Measurements from ENCODE around the gene SLC22A2. TPM values are rescaled to one million over a fixed set of nuclear protein-coding genes. Genes with fewer than 3 reads are reported as not detected.

Gene SLC22A2
- total and polyA plus RNA-seq, 2 donors (not counting 1 experiment from before 2014, with no cell fraction given), result not detected

- peak in 1 of 2 donors; percentile 5 for DNase-seq (ENCODE audit: low read depth in 2 of 2)
- no peak overlapping the region for H3K4me3 ChIP-seq (replicated peaks in 1 of 4; ENCODE audit: control extremely low read depth in 1 of 4, insufficient read depth in 1 of 4, low read depth in 3 of 4, low read length in 4 of 4)
Measured at GRCh38 chr6:160275511-160276003, 16.9 kb upstream of the SLC22A2 start.

GRCh38 chr6:160274871-160275510, 16.4 kb upstream of the SLC22A2 start:
- no peaks in the 10 kb centered on the region for H3K36me3 ChIP-seq (ENCODE audit: control insufficient read depth, insufficient read depth, low read length)
- H4K20me1 ChIP-seq (ENCODE audit: control insufficient read depth, extremely low read depth, insufficient read depth, low read length), result no peaks in the 10 kb centered on the region
- H3K4me2 ChIP-seq (ENCODE audit: extremely low read depth, insufficient read depth, low read length), result no peak overlapping the region
- no peaks in the 10 kb centered on the region for H3K9me3 ChIP-seq (ENCODE audit: control insufficient read depth, insufficient read depth, low read depth, low read length)
- H3K27me3 ChIP-seq (ENCODE audit: control insufficient read depth, insufficient read depth, low read length), result no peaks in the 10 kb centered on the region
- H3K4me1 ChIP-seq (ENCODE audit: control insufficient read depth, extremely low read depth, insufficient read depth, low read length), result no peaks in the 10 kb centered on the region
- no peak for DNase-seq (ENCODE audit: low read depth in 2 of 2)
- H2AFZ ChIP-seq (ENCODE audit: low read length), result no peak overlapping the region
- H3K27ac ChIP-seq (ENCODE audit: insufficient read depth, low read length), result no peak overlapping the region
- no peaks in the 10 kb centered on the region for H3K79me2 ChIP-seq (ENCODE audit: control insufficient read depth, insufficient read depth, low read length)
- H3K9ac ChIP-seq (ENCODE audit: insufficient read depth, low read length), result no peak overlapping the region
- TF ChIP-seq CTCF (conservative IDR thresholded peaks at IDR 0.05 in 1 of 2, IDR thresholded peaks at IDR 0.05 in 1 of 2; ENCODE audit: low read depth in 1 of 2, low read length in 2 of 2), result no peak
- no peak for TF ChIP-seq EZH2 (IDR thresholded peaks at IDR 0.05; ENCODE audit: low read length, missing control alignments)
- no peak overlapping the region for H3K4me3 ChIP-seq (replicated peaks in 1 of 4; ENCODE audit: control extremely low read depth in 1 of 4, insufficient read depth in 1 of 4, low read depth in 3 of 4, low read length in 4 of 4)

More at GRCh38 chr6:160275511-160276003, 16.9 kb upstream of the SLC22A2 start:
- H3K9ac ChIP-seq (ENCODE audit: insufficient read depth, low read length), result no peak overlapping the region
- H3K4me1 ChIP-seq (ENCODE audit: control insufficient read depth, extremely low read depth, insufficient read depth, low read length), result no peaks in the 10 kb centered on the region
- H3K27ac ChIP-seq (ENCODE audit: insufficient read depth, low read length), result no peak overlapping the region
- H3K4me2 ChIP-seq (ENCODE audit: extremely low read depth, insufficient read depth, low read length), result no peak overlapping the region
- no peak for TF ChIP-seq CTCF (conservative IDR thresholded peaks at IDR 0.05 in 1 of 2, IDR thresholded peaks at IDR 0.05 in 1 of 2; ENCODE audit: low read depth in 1 of 2, low read length in 2 of 2)
- no peak for TF ChIP-seq EZH2 (IDR thresholded peaks at IDR 0.05; ENCODE audit: low read length, missing control alignments)
- H2AFZ ChIP-seq (ENCODE audit: low read length), result no peak overlapping the region
- no peaks in the 10 kb centered on the region for H3K27me3 ChIP-seq (ENCODE audit: control insufficient read depth, insufficient read depth, low read length)
- no peaks in the 10 kb centered on the region for H3K36me3 ChIP-seq (ENCODE audit: control insufficient read depth, insufficient read depth, low read length)
- no peaks in the 10 kb centered on the region for H3K9me3 ChIP-seq (ENCODE audit: control insufficient read depth, insufficient read depth, low read depth, low read length)
- H4K20me1 ChIP-seq (ENCODE audit: control insufficient read depth, extremely low read depth, insufficient read depth, low read length), result no peaks in the 10 kb centered on the region
- H3K79me2 ChIP-seq (ENCODE audit: control insufficient read depth, insufficient read depth, low read length), result no peaks in the 10 kb centered on the region

- TF ChIP-seq EZH2 (IDR thresholded peaks at IDR 0.05; ENCODE audit: low read length, missing control alignments), result no peak
- no peak for TF ChIP-seq CTCF (conservative IDR thresholded peaks at IDR 0.05 in 1 of 2, IDR thresholded peaks at IDR 0.05 in 1 of 2; ENCODE audit: low read depth in 1 of 2, low read length in 2 of 2)
- DNase-seq (ENCODE audit: low read depth in 2 of 2), result no peak
- Histone ChIP-seq H3K9ac (ENCODE audit: insufficient read depth, low read length) (no peak overlapping the region), H3K4me1 (ENCODE audit: control insufficient read depth, extremely low read depth, insufficient read depth, low read length) (no peaks in the 10 kb centered on the region), H3K4me3 (replicated peaks in 1 of 4; ENCODE audit: control extremely low read depth in 1 of 4, insufficient read depth in 1 of 4, low read depth in 3 of 4, low read length in 4 of 4) (no peak overlapping the region), H2AFZ (ENCODE audit: low read length) (no peak overlapping the region), H3K36me3 (ENCODE audit: control insufficient read depth, insufficient read depth, low read length) (no peaks in the 10 kb centered on the region), H4K20me1 (ENCODE audit: control insufficient read depth, extremely low read depth, insufficient read depth, low read length) (no peaks in the 10 kb centered on the region), H3K27me3 (ENCODE audit: control insufficient read depth, insufficient read depth, low read length) (no peaks in the 10 kb centered on the region), H3K27ac (ENCODE audit: insufficient read depth, low read length) (no peak overlapping the region), H3K4me2 (ENCODE audit: extremely low read depth, insufficient read depth, low read length) (no peak overlapping the region), H3K9me3 (ENCODE audit: control insufficient read depth, insufficient read depth, low read depth, low read length) (no peaks in the 10 kb centered on the region), H3K79me2 (ENCODE audit: control insufficient read depth, insufficient read depth, low read length) (no peaks in the 10 kb centered on the region)
Measured at GRCh38 chr6:160273750-160274149, 15.1 kb upstream of the SLC22A2 start.

Measured in fibroblast of lung (primary cell).